ENCODE results near the gene SLC36A4. TPM values are rescaled to one million over a fixed set of nuclear protein-coding genes. Genes with fewer than 3 reads are reported as not detected.

The SLC36A4 gene
- total RNA-seq, 2 donors from 2014 or later: 10.9 to 17.8 TPM

- H3K27me3 ChIP-seq: no peaks in the 10 kb centered on the region
- no peak overlapping the region for H3K4me3 ChIP-seq
- 28 to 30% methylated on average over 10 of the region's 10 CpGs for WGBS, 2 donors
- peaks cover 14% of the 10 kb centered on the region for H3K4me1 ChIP-seq
- intact Hi-C loops (cut with DNase I): loop anchor here (5.0 to 10.0 kb wide), 2 partner anchors 308 to 415 kb away; partner anchors contain the start of gene SMCO4
- DNase-seq (peak; percentile 33 to 51 (median 44)), ATAC-seq (peak; percentile 62)
- H3K27ac ChIP-seq: no peak overlapping the region
- TF ChIP-seq POLR2A (IDR thresholded peaks at IDR 0.05) (no peak), CTCF (IDR thresholded peaks at IDR 0.05) (peak in 6 of 7 experiments; percentile 24 to 74 (median 56))
- H3K9me3 ChIP-seq: no peaks in the 10 kb centered on the region
- H3K36me3 ChIP-seq (replicated peaks in 1 of 2; ENCODE audit: insufficient read depth in 1 of 2, low read depth in 2 of 2): no peaks in the 10 kb centered on the region
Measured at GRCh38 chr11:93236741-93237675, 39.2 kb upstream of the SLC36A4 start.

GRCh38 chr11:93234602-93235207 is 36.9 kb upstream of the SLC36A4 start:
- peaks cover 14% of the 10 kb centered on the region for H3K4me1 ChIP-seq
- TF ChIP-seq POLR2A (IDR thresholded peaks at IDR 0.05): no peak
- peak; percentile 72 to 97 (median 96) for TF ChIP-seq CTCF (IDR thresholded peaks at IDR 0.05)
- H3K4me3 ChIP-seq: no peak overlapping the region
- peak; percentile 99 for ATAC-seq
- no peaks in the 10 kb centered on the region for H3K9me3 ChIP-seq
- intact Hi-C loops (cut with DNase I): loop anchor here (5.0 to 10.0 kb wide), 2 partner anchors 310 to 418 kb away; partner anchors contain the start of gene SMCO4
- H3K36me3 ChIP-seq (replicated peaks in 1 of 2; ENCODE audit: insufficient read depth in 1 of 2, low read depth in 2 of 2): no peaks in the 10 kb centered on the region
- H3K27ac ChIP-seq: no peak overlapping the region
- no peaks in the 10 kb centered on the region for H3K27me3 ChIP-seq
- 25% methylated on average over 4 of the region's 4 CpGs for WGBS, 2 donors
- peak; percentile 85 to 90 (median 89) for DNase-seq

GRCh38 chr11:93229876-93230275 is 32.1 kb upstream of the SLC36A4 start:
- no peaks in the 10 kb centered on the region for H3K27me3 ChIP-seq
- 94 to 97% methylated on average over 1 of the region's 1 CpG for WGBS, 2 donors
- intact Hi-C loops (cut with DNase I): loop anchor here (10.0 kb wide), 1 partner anchor 315 kb away; the partner anchor contains the start of gene SMCO4
- DNase-seq: no peak
- no peaks in the 10 kb centered on the region for H3K9me3 ChIP-seq
- no peak overlapping the region for H3K4me3 ChIP-seq
- no peak for ATAC-seq
- H3K36me3 ChIP-seq (replicated peaks in 1 of 2; ENCODE audit: insufficient read depth in 1 of 2, low read depth in 2 of 2): no peaks in the 10 kb centered on the region
- H3K27ac ChIP-seq: peak overlapping the region in 1 of 4 donors; percentile 46
- peaks cover 20% of the 10 kb centered on the region for H3K4me1 ChIP-seq
- TF ChIP-seq CTCF (IDR thresholded peaks at IDR 0.05) (no peak), POLR2A (IDR thresholded peaks at IDR 0.05) (no peak)

- 10 to 11% methylated on average over 2 of the region's 2 CpGs for WGBS, 2 donors
- intact Hi-C loops (cut with DNase I): no loop called here
- peak in 6 of 7 experiments; percentile 33 to 62 (median 56) for TF ChIP-seq CTCF (IDR thresholded peaks at IDR 0.05)
- no peak for TF ChIP-seq POLR2A (IDR thresholded peaks at IDR 0.05)
- Histone ChIP-seq H3K9me3 (no peaks in the 10 kb centered on the region), H3K4me1 (peaks cover 20% of the 10 kb centered on the region), H3K27me3 (no peaks in the 10 kb centered on the region), H3K4me3 (no peak overlapping the region), H3K27ac (no peak overlapping the region), H3K36me3 (replicated peaks in 1 of 2; ENCODE audit: insufficient read depth in 1 of 2, low read depth in 2 of 2) (no peaks in the 10 kb centered on the region)
- no peak for ATAC-seq
- no peak for DNase-seq
Measured at GRCh38 chr11:93225662-93226061, 27.9 kb upstream of the SLC36A4 start.
